Measurements from ENCODE around the gene MRTFA. TPM values are rescaled to one million over a fixed set of nuclear protein-coding genes. Genes with fewer than 3 reads are reported as not detected.
A peak's percentile ranks its signal among the peaks of the same experiment; 100 is the strongest.

MRTFA gene
- total and polyA plus RNA-seq, 2 of the 13 experiments (the other 11 are each of a cell fraction or from before 2014, with no cell fraction given) = 2.4 to 8.2 TPM

GRCh38 chr22:40651563-40652501 lies 15.3 kb upstream of the MRTFA start (continued):
- TF ChIP-seq ZBTB10 (CRISPR knock-in tag; IDR thresholded peaks at IDR 0.05; ENCODE audit: borderline replicate concordance) (no peak), MATR3 (CRISPR knock-in tag; IDR thresholded peaks at IDR 0.05) (no peak), PHF5A (CRISPR knock-in tag; IDR thresholded peaks at IDR 0.05; ENCODE audit: low read depth, unreplicated experiment) (peak; percentile 42), ZFP1 (CRISPR knock-in tag; IDR thresholded peaks at IDR 0.05) (no peak), RNF2 (conservative IDR thresholded peaks at IDR 0.05; ENCODE audit: low read depth) (0 out of 2 replicates have a peak, but pooled peaks have one; percentile 67), TCF12 (IDR thresholded peaks at IDR 0.05) (no peak), TCF12 (CRISPR knock-in tag; IDR thresholded peaks at IDR 0.05) (no peak), ZNF205 (CRISPR knock-in tag; IDR thresholded peaks at IDR 0.05) (0 out of 2 replicates have a peak, but pooled peaks have one; percentile 71), PRDM10 (CRISPR knock-in tag; IDR thresholded peaks at IDR 0.05; ENCODE audit: low read depth) (no peak), ZNF891 (CRISPR knock-in tag; IDR thresholded peaks at IDR 0.05) (peak; percentile 49; the same call in 1 of the 2 replicates), THAP7 (CRISPR knock-in tag; IDR thresholded peaks at IDR 0.05) (peak; percentile 57; the same call in 1 of the 2 replicates), KLF13 (CRISPR knock-in tag; IDR thresholded peaks at IDR 0.05) (peak; percentile 79; the same call in 1 of the 2 replicates), ZNF709 (CRISPR knock-in tag; IDR thresholded peaks at IDR 0.05) (no peak), ZNF335 (CRISPR knock-in tag; IDR thresholded peaks at IDR 0.05) (peak; percentile 68; the same call in 1 of the 2 replicates), ZNF713 (CRISPR knock-in tag; IDR thresholded peaks at IDR 0.05) (no peak), GABPA (IDR thresholded peaks at IDR 0.05; ENCODE audit: low read depth, low read length) (no peak), GABPA (CRISPR knock-in tag; IDR thresholded peaks at IDR 0.05; ENCODE audit: low read depth) (peak; percentile 15), ZNF770 (CRISPR knock-in tag; IDR thresholded peaks at IDR 0.05) (peak; percentile 75)

Data from HepG2 (cell line).